Measurements from ENCODE around the gene CTSE. TPM values are rescaled to one million over a fixed set of nuclear protein-coding genes. Genes with fewer than 3 reads are reported as not detected.
A peak's percentile ranks its signal among the peaks of the same experiment; 100 is the strongest.

CTSE gene
- total RNA-seq, 1 donor from 2014 or later = not detected

DNA sequence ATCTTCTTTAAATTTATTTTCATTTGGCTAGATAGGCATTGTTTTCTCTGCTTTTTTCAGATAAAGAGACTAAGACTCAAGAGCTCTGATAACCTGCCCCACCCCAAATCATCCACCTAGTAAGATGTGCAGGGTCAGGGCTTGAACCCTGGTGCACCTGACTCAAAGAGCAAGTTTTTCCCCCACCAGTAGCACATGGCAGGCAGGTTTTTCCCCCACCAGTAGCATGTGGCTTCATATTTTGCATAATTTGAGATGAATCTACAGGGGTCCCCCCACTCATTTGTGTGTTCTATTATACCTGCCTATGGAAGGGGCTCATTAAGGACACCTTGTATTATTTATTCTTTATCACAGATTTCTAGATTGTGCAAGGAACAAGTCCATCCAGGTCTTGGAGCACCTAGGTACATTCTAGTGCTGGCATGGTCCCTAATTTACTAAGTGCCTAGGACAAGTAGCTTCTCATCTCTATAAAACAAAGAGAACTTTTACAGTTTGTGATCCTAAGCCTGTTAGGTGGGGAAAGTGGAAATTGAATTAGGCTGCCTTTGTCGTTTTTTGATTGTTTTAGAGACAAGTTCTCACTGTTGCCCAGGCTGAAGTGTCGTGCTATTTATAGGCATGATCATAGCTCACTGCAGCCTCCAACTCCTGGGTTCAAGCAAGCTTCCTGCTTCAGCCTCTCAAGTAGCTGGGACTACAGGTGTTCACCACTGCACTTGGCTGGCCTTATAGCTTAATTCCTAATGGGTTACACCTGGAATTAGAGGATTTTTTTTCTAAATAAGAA is 13.2 kb upstream of the CTSE start:
- H3K36me3 Mint-ChIP-seq (ENCODE audit: unreplicated experiment) = no peaks in the 10 kb centered on the region
- no peaks in the 10 kb centered on the region for H3K27me3 Mint-ChIP-seq (ENCODE audit: unreplicated experiment)
- no peaks in the 10 kb centered on the region for H3K9me3 Mint-ChIP-seq (ENCODE audit: unreplicated experiment)
- no peak overlapping the region for H3K4me3 Mint-ChIP-seq (ENCODE audit: unreplicated experiment)
- H3K4me1 Mint-ChIP-seq (ENCODE audit: low read depth, unreplicated experiment) = no peaks in the 10 kb centered on the region
- TF ChIP-seq CTCF (IDR thresholded peaks at IDR 0.05; ENCODE audit: partially characterized antibody, unreplicated experiment) = no peak
- no peak overlapping the region for H3K27ac Mint-ChIP-seq (ENCODE audit: unreplicated experiment)
- no peak for DNase-seq

DNA sequence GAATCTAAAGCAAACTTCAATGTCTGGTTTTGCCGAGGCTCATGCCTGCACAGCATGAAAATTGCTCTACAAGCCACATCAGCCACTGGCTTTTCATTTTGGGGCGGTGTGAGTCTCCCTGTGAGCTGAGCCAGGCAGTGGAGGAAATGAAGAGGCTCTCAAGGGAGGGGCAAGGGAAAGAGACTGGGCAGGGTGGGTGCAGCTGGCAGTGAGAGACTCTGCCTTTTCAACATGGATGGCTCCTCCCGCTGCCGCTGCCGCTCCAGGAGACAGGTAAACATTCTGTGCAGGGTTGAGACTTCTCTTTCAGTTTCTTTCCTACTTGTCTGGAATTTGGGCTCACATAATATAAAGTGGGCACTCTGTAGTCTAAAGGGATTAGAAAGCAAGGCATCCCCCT is 11.3 kb upstream of the CTSE start:
- no peaks in the 10 kb centered on the region for H3K36me3 Mint-ChIP-seq (ENCODE audit: unreplicated experiment)
- H3K4me1 Mint-ChIP-seq (ENCODE audit: low read depth, unreplicated experiment) = no peaks in the 10 kb centered on the region
- no peaks in the 10 kb centered on the region for H3K27me3 Mint-ChIP-seq (ENCODE audit: unreplicated experiment)
- DNase-seq = no peak
- TF ChIP-seq CTCF (IDR thresholded peaks at IDR 0.05; ENCODE audit: partially characterized antibody, unreplicated experiment) = no peak
- no peak overlapping the region for H3K4me3 Mint-ChIP-seq (ENCODE audit: unreplicated experiment)
- no peak overlapping the region for H3K27ac Mint-ChIP-seq (ENCODE audit: unreplicated experiment)
- no peaks in the 10 kb centered on the region for H3K9me3 Mint-ChIP-seq (ENCODE audit: unreplicated experiment)

DNA sequence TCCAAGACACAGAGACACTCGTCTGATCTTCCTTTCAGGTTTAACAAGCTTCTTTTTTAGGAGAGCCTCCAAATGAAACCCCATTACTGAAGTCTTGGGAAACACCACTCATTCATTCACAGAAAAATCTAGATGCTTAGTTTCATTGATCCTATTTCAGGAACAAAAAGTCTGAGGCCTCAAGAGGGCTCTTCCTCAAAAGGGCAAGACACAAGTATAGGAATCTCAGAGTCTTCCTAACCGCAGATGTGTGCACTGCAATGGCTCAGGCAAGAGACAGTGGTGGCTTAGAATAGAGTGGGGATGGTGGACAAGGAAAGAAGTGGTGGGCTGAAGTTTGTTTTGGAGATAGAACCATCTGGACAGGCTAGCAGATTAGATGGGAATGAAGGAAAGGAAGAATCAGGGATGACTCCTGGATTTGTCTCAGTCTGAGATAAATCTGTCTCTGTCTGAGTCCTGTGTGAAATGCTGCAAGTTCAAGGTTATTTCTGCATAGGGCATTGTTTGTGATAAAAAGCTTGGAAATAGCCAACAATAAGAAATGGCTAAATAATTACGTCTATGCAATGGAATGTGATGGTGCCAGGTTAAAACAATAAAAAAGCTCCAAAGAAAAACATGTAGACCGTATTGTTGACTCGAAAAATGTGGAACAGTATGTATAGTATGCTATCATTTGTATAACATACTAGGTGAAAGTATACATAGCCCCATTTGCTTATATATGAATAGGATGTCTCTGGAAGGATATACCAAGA is 8.9 kb upstream of the CTSE start:
- Mint-ChIP-seq H3K27me3 (ENCODE audit: unreplicated experiment) (no peaks in the 10 kb centered on the region), H3K4me1 (ENCODE audit: low read depth, unreplicated experiment) (no peaks in the 10 kb centered on the region), H3K27ac (ENCODE audit: unreplicated experiment) (no peak overlapping the region), H3K36me3 (ENCODE audit: unreplicated experiment) (no peaks in the 10 kb centered on the region), H3K4me3 (ENCODE audit: unreplicated experiment) (no peak overlapping the region), H3K9me3 (ENCODE audit: unreplicated experiment) (no peaks in the 10 kb centered on the region)
- no peak for TF ChIP-seq CTCF (IDR thresholded peaks at IDR 0.05; ENCODE audit: partially characterized antibody, unreplicated experiment)
- DNase-seq = no peak

GRCh38 chr1:206030714-206031113 is 7.0 kb upstream of the CTSE start:
- no peak overlapping the region for H3K4me3 Mint-ChIP-seq (ENCODE audit: unreplicated experiment)
- H3K27me3 Mint-ChIP-seq (ENCODE audit: unreplicated experiment) = no peaks in the 10 kb centered on the region
- no peak overlapping the region for H3K27ac Mint-ChIP-seq (ENCODE audit: unreplicated experiment)
- H3K9me3 Mint-ChIP-seq (ENCODE audit: unreplicated experiment) = no peaks in the 10 kb centered on the region
- DNase-seq = peak; percentile 68
- H3K36me3 Mint-ChIP-seq (ENCODE audit: unreplicated experiment) = no peaks in the 10 kb centered on the region
- H3K4me1 Mint-ChIP-seq (ENCODE audit: low read depth, unreplicated experiment) = no peaks in the 10 kb centered on the region
- TF ChIP-seq CTCF (IDR thresholded peaks at IDR 0.05; ENCODE audit: partially characterized antibody, unreplicated experiment) = peak; percentile 62

GRCh38 chr1:206030191-206030590 is 6.5 kb upstream of the CTSE start:
- Mint-ChIP-seq H3K4me3 (ENCODE audit: unreplicated experiment) (no peak overlapping the region), H3K27me3 (ENCODE audit: unreplicated experiment) (no peaks in the 10 kb centered on the region), H3K4me1 (ENCODE audit: low read depth, unreplicated experiment) (no peaks in the 10 kb centered on the region), H3K27ac (ENCODE audit: unreplicated experiment) (no peak overlapping the region), H3K9me3 (ENCODE audit: unreplicated experiment) (no peaks in the 10 kb centered on the region), H3K36me3 (ENCODE audit: unreplicated experiment) (no peaks in the 10 kb centered on the region)
- no peak for DNase-seq
- no peak for TF ChIP-seq CTCF (IDR thresholded peaks at IDR 0.05; ENCODE audit: partially characterized antibody, unreplicated experiment)
